ENCODE measurements around the gene SLAMF1.
"Not testable (repeated sequence)": the region's sequence is repeated elsewhere in the genome, so short reads cannot be mapped to it uniquely, and the experiment has no call there.

Gene SLAMF1

DNA sequence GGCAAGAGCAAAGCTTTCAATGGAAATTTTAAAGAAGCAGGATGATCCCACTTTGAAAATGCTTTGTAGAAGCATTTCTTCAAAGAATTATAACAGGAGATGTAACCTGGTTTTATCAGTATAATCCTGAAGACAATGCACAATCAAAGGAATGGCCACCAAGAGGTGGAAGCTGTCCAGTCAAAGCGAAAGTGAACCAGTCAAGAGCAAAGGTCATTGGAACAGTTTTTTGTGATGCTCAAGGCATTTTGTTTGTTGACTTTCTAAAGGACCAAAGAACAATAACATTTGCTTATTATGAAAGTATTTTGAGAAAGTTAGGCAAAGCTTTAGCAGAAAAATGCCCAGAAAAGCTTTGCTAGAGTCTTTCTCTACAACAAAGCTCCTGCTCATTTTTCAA is 62.1 kb downstream of the SLAMF1 start:
- Histone ChIP-seq H3K36me3 (replicated peaks) (no peaks in the 10 kb centered on the region), H3K4me3 (ENCODE audit: low read depth, low read length) (no peak overlapping the region), H3K27me3 (replicated peaks) (no peaks in the 10 kb centered on the region), H3K27ac (no peak overlapping the region)
- in situ Hi-C loops (cut with HindIII; ENCODE audit: low pct_ligation_motif_present, low sequenced_read_pairs): no loop called here
- no peak for DNase-seq
- no peak for TF ChIP-seq CTCF (IDR thresholded peaks at IDR 0.05; ENCODE audit: low read depth, low read length, missing control alignments)

- in situ Hi-C loops (cut with HindIII; ENCODE audit: low pct_ligation_motif_present, low sequenced_read_pairs); H3K27ac ChIP-seq; H3K27me3 ChIP-seq (replicated peaks); H3K36me3 ChIP-seq (replicated peaks); H3K4me3 ChIP-seq (ENCODE audit: low read depth, low read length); DNase-seq: not testable (repeated sequence)
These were observed 63.9 kb downstream of the SLAMF1 start for GRCh38 chr1:160582976-160583375.

GRCh38 chr1:160581961-160582360 is 64.9 kb downstream of the SLAMF1 start:
- DNase-seq: no peak
- no peaks in the 10 kb centered on the region for H3K27me3 ChIP-seq (replicated peaks)
- no peak for TF ChIP-seq CTCF (IDR thresholded peaks at IDR 0.05; ENCODE audit: low read depth, low read length, missing control alignments)
- in situ Hi-C loops (cut with HindIII; ENCODE audit: low pct_ligation_motif_present, low sequenced_read_pairs): no loop called here
- H3K27ac ChIP-seq: no peak overlapping the region
- no peaks in the 10 kb centered on the region for H3K36me3 ChIP-seq (replicated peaks)
- no peak overlapping the region for H3K4me3 ChIP-seq (ENCODE audit: low read depth, low read length)

DNA sequence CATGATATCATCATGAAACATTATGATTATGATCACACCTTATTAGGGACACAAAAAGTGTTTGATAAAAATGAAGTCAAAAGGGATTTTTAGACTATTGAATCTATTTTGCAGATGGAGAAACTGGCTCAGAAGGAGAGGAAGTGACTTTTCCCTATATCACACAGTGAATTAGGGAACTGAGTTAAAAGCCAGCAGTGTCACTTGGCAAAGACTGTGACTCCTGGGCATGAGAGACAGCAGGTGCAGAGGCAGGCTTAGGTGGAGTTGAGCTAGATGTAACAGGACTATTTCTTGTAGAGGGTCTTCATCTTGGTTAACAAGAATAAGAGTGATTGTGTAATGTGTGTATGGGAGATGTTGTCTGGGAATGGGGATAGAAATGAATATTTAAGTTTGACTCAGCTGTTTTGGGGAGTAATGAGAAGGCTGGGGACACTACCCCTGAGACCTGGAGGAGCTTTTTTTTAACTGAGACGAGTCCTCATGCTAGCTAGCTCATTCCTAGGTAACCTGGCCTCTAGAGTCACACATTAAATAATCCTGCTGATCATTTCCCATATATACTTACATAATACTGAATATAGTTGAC is 66.5 kb downstream of the SLAMF1 start:
- in situ Hi-C loops (cut with HindIII; ENCODE audit: low pct_ligation_motif_present, low sequenced_read_pairs): no loop called here
- no peaks in the 10 kb centered on the region for H3K36me3 ChIP-seq (replicated peaks)
- DNase-seq: no peak
- no peak overlapping the region for H3K27ac ChIP-seq
- H3K4me3 ChIP-seq (ENCODE audit: low read depth, low read length): no peak overlapping the region
- no peak for TF ChIP-seq CTCF (IDR thresholded peaks at IDR 0.05; ENCODE audit: low read depth, low read length, missing control alignments)
- H3K27me3 ChIP-seq (replicated peaks): no peaks in the 10 kb centered on the region

DNA sequence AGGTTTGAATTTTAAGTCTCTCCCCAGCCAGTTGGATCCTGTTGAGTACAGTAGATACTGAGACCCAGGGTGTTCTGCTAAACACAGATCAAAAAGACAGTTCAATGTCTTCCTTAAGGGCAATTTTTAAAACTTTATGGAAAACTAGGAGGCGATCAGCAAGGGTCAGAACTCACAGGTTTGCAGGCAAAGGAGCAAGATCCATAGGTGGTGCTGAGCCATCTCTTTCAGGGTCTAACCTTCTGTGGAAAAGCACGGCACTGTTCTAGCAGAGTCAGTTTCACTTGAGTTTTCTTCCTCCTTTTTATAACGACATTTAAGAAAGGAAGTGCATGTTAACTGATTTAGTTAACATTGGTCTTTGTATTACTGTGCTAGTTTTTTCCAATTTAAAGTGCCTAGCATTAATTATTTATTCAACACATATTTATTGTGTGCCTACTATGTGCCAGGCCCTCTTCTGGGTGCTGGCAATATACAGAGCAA is 67.6 kb downstream of the SLAMF1 start, which contains the start of gene CD84:
Gene CD84 (minus strand): TSS at position 281 of the 486 bp plus-strand sequence. CDS start 59 bp downstream, at position 222.
- Histone ChIP-seq H3K27me3 (replicated peaks) (no peaks in the 10 kb centered on the region), H3K4me3 (ENCODE audit: low read depth, low read length) (no peak within 1 kb of the TSS), H3K27ac (no peak within 1 kb of the TSS), H3K36me3 (replicated peaks) (no peaks in the 10 kb centered on the region)
- no peak for TF ChIP-seq CTCF (IDR thresholded peaks at IDR 0.05; ENCODE audit: low read depth, low read length, missing control alignments)
- in situ Hi-C loops (cut with HindIII; ENCODE audit: low pct_ligation_motif_present, low sequenced_read_pairs): no loop called here
- no peak for DNase-seq

- TF ChIP-seq CTCF (IDR thresholded peaks at IDR 0.05; ENCODE audit: low read depth, low read length, missing control alignments): no peak
- Histone ChIP-seq H3K27me3 (replicated peaks) (no peaks in the 10 kb centered on the region), H3K4me3 (ENCODE audit: low read depth, low read length) (no peak overlapping the region), H3K27ac (no peak overlapping the region), H3K36me3 (replicated peaks) (no peaks in the 10 kb centered on the region)
- in situ Hi-C loops (cut with HindIII; ENCODE audit: low pct_ligation_motif_present, low sequenced_read_pairs): no loop called here
- DNase-seq: no peak
These were observed 68.2 kb downstream of the SLAMF1 start for GRCh38 chr1:160578525-160579191.

Measured in brain microvascular endothelial cell (primary cell).